GM12892 (cell line): ENCODE data around the gene RBKS.

ENCODE experiments used
- POLR2A ChIP-seq: IDR thresholded peaks from 2 replicates; pipeline ENCODE4 v1.6.1; 2011; ENCODE audit warnings: low read depth, low read length, control low read depth
- POLR2AphosphoS5 ChIP-seq: IDR thresholded peaks from 2 replicates; pipeline ENCODE4 v1.6.1; 2011; ENCODE audit warnings: low read depth, low read length, control low read depth

DNA sequence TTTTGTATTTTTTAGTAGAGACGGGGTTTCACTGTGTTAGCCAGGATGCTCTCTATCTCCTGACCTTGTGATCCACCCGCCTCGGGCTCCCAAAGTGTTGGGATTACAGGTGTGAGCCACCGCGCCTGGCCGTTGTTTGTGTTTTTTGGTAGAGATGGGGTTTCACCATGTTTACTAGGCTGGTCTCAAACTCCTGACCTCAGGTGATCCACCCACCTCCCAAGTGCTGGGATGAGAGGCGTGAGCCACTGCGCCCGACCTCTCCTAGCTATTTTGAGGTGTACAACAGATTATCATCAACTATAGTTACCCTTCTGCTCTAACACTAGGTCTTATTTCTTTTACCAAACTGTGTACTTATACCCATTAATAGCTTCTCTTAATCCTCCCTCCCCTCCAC, 147.6 kb downstream of the RBKS start:
- TF ChIP-seq POLR2AphosphoS5 (no peak), POLR2A (no peak)
